HG03064 (cell line): ENCODE measurements around the gene KCNAB2.
"Not testable (repeated sequence)": the region's sequence is repeated elsewhere in the genome, so short reads cannot be mapped to it uniquely, and the experiment has no call there.

Experiments used
- ATAC-seq: cut with Tn5 transposase; IDR thresholded peaks from one replicate; pipeline ENCODE4 v1.9.1; 2021; ENCODE audit warnings: low read depth; ENCODE audit not compliant: unreplicated experiment

Gene KCNAB2

GRCh38 chr1:6009120-6010040 lies 36.3 kb upstream of the KCNAB2 start:
- no peak for ATAC-seq

DNA sequence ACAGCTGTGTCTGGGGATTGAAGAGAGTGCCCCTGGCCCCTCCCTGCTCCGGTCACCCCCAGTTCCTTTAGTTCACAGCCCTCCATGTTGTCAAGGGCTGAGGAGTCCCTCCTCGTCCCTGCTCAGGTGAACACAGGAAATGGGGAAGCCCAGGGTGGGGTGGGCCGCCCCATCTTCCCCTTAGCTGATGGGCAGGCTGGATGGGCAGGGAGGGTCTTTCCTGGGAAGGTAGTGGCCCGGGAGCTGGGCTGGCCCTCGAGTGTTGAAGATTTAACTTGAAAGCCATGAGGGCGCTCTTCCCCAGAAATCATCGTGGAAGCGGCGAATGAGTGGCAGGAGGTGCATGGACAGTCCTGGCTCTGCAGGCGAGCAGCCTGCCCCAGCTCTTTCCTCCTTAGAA lies 35.1 kb upstream of the KCNAB2 start:
- no peak for ATAC-seq

GRCh38 chr1:6011161-6011945 lies 34.3 kb upstream of the KCNAB2 start:
- no peak for ATAC-seq

DNA sequence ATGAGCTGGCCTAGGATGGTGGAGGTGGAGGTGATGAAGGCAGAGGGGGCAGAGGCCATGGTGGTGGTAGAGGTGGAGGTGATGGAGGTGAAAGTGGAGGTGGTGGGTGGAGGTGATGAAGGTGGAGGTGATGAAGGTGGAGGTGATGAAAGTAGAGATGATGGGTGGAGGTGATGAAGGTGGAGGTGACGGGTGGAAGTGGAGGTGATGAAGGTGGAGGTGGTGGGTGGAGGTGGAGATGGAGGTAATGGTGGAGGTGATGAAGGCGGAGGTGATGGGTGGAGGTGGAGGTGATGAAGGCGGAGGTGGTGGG lies 33.8 kb upstream of the KCNAB2 start:
- no peak for ATAC-seq

DNA sequence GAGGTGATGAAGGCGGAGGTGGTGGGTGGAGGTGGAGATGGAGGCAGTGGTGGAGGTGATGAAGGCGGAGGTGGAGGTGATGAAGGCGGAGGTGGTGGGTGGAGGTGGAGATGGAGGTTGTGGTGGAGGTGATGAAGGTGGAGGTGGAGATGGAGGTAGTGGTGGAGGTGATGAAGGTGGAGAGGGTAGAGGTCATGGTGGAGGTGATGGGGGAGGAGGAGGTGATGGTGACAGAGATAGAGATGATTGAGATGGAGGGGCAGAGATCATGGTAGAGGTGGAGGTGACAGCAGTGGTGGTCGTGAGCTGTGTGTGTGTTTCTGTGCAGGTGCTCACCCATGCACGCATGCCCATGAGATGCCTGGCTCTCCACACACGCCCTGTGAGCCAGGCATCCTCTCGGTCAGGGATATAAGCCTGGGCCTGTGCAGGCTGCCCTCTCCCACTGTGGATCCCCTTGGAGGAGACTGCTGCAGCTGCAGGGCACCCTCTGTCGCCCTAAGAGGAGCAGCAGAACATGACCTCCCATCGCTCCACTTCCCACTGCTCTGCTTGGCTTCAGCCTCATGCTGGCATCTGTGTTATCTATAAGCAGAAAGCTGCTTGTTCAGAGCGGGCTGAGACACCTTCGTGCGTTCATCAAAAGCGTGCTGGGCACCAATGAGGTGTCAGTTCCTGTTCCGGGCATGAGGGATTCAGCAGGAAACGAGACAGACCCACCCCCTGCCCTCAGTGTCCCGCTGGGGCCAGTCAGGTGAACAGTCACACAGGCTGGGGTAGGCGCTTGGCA lies 33.0 kb upstream of the KCNAB2 start:
- no peak for ATAC-seq

GRCh38 chr1:6013491-6013890 lies 32.2 kb upstream of the KCNAB2 start:
- ATAC-seq = no peak

DNA sequence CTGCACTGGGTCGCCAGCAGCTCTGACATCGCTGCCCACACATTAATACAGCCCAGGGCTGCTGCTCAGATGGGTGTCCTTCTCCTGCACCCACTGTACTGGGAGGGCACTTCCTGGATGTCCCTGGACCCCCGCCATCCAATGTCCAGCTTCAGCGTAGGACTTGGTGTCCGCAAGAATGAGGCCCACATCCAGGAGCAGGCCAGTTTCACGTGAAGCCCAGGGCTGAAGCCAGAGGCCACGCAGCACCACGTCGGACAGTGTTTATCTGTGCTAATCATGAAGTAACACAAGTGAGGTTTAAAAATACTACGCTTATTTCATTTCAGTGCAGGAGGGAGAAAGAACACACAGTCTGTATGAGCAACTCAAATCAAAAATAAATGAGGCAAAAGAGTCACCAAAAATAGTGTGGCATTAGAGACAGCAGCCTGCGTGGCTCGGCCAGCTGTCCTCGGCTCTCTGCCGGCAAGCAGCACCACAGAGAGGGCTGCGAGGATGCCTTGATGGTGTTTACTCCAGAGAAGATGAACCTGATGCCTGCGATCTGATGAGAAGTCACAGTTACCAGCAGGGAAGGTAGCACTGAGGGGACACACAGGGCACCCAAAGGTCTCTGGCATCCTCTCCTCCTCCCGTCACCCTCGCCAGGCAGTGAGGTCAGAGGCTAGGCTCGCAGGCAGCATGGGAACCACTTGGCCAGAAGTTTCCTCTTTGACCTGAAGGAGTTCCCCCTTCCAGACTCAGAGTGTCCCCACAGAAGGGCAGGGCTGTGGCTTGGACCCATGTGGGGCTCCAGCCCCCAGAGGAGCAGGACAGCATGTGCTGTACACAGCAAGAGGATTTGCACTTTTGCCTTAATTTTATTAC lies 31.3 kb upstream of the KCNAB2 start:
- ATAC-seq = no peak

- ATAC-seq = no peak
Observed at GRCh38 chr1:6016191-6016865, 29.4 kb upstream of the KCNAB2 start.

DNA sequence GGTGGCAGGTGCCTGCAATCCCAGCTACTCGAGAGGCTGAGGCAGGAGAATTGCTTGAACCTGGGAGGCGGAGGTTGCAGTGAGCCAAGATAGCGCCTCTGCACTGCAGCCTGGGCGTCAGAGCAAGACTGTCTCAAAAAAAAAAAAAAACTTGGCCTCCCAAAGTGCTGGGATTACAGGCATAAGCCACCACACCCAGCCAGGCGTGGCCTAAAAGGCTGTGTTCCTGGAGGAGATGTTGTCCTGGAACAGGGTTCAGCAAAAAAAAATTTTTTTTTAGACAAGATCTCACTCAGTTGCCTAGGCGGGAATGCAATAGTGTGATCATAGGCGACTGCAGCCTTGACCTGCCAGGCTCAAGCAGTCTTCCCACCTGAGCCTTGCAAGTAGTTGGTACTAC lies 28.0 kb upstream of the KCNAB2 start:
- ATAC-seq = not testable (repeated sequence)

DNA sequence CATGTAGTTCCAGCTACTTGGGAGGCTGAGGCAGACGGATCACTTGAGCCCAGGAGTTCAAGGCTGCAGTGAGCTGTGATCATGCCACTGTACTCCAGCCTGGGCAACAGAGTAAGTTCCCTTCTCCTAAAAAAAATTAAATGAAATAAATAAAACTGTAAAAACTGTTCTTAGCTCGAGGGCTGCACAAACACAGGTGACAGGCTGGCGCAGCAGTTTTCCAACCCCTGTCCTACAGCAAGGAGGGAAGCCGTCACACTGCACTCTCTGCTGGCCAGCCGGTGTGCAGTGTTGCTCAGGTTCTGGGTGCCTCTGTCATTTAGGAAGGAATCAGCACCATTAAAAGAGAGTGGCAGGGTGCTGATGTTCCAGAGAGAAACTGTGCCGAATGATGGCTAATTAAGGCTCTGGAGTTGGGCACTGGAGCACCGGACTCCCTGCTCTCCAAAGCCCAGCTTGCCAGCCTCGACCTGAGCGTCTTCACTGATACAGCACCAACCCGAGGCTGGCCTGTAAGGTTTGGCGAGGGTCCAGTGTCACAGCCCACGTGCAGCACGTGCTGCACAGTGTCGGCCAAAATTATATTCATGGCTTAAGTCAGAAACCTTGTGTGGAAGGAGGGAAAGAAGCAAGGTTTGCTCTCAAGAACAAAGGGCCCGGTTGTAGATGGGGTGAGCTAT lies 26.4 kb upstream of the KCNAB2 start:
- no peak for ATAC-seq

DNA sequence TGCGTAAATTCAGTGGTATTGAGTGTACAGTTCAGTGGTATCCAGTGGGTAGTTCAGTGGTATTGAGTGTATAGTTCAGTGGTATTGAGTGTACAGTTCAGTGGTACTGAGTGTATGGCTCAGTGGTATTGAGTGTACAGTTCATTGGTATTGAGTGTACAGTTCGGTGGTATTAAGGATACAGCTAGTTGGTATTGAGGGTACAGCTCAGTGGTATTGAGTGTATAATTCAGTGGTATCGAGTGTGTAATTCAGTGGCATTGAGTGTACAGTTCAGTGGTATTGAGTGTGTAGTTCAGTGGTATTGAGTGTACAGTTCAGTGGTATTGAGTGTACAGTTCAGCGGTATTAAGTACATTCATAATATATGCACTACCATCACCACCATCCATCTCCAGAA lies 23.5 kb upstream of the KCNAB2 start:
- ATAC-seq = no peak

GRCh38 chr1:6023346-6023745 lies 22.3 kb upstream of the KCNAB2 start:
- ATAC-seq = no peak

DNA sequence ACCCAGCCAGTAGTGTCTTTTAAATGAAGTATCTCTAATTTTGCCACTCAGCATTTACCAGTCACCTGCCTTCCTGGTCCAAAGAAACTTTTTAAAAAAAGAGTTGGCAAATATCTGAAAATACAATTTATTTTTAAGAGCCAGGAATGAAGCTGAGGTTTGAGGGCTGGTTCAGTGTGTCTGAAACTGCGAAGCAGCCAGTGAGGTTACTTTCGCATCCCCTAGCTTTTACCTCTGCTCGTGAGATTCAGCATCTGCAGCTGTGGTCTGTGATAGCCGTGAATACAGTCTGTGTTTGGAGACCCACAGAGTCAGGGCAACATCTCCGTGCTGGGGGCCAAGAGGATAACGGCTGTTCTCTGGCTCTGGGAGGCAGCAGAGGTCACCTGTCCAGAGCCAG lies 21.3 kb upstream of the KCNAB2 start:
- no peak for ATAC-seq

- ATAC-seq = no peak
Observed at GRCh38 chr1:6025269-6026094, 20.2 kb upstream of the KCNAB2 start.

DNA sequence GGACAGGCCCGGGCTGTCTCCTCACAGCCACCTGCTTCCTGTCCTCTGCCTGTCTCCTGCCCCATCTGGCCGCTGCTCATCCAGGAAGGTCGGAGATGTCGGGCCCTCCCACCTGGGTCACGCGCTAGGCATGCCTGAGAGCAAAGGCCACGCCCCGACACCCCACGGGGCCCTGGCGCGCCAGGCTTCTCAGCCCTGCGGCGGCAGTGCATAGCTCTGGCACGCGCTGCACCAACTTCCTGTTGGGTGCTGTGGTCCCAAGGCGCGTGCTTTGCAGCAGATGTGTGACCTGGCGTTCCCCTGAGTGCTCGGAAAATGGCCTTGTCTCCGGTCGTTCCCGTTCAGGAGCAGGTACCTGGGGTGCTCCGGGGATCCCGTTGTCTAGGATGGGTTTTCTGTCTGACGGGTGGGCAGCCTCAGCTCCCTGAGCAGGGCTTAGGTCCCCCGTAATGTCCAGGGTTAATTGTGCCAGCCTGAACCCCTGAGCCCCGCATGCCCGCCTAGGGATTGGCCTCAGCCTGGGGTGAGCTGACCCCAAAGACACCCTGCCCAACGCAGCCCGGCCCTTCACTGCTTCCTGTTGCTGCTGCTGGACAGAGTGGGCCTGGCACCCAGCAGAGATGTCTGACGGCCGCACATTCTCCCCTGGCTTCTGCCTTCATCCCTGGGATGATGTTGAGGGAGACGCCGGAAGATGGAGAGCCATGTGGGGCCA lies 19.4 kb upstream of the KCNAB2 start:
- ATAC-seq = peak; percentile 73

DNA sequence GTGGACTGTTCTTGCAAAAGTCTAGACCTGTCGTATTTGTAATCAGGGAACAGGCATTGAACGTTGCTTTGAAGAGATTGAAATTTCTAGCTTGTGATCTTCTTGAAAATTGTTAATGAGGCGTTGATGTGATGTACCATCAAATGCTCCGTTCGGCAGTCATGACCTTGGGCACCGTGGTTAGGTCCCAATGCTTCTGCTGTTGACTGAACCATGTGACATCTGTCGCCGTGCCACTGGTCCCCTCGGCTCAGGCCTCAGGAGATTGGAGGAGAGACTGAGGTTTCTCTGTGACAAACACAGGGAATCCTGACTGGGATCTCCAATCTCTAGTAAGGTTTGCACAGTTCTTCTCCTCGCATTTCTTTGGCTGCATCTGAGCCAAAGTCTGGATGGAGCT lies 18.1 kb upstream of the KCNAB2 start:
- no peak for ATAC-seq

DNA sequence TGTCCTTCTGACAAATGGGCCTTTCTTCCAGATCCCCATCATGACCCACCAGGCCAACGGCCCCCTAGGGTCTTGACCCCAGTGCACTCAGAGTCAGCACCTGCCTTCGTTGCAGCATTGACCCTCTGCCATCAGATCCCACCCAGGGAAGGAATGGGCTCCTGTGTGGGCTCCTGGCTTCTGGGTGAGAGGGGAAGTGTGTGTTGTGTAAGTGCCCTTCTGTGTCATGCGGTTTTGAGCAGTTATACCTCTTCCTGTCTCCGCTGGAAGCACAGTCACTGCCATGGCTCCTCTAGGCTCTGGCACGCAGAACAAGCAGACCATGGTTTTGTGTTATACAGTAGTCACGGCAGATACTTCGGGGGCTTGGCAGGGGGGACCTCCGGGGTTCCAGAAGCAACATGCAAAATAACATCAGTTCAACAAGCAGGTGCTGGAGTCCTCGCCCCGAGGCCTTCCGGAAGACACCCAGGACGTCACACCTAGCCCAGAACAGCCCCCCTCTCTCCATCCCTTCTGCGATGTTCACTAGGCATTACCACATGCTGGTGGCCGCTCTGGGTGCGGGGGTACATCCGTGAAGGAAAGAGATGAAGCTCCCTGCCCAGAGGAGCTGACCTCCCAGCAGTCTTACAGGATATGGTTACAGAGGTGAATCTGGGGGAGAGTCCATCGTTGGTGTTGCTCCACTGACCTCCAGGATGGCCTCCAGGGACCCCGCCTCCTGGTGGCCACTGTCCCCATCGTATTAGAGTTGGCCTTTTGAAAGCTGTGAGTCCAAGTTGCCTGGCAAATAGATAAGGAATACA lies 17.4 kb upstream of the KCNAB2 start:
- ATAC-seq = no peak
